Measurements from ENCODE around the gene GATA3.

The GATA3 gene

GRCh38 chr10:8064436-8064835, 9.9 kb downstream of the GATA3 start:
- DNase-seq (ENCODE audit: low read depth) = no peak

- DNase-seq (ENCODE audit: low read depth) = no peak
Observed at GRCh38 chr10:8065651-8066050, 11.2 kb downstream of the GATA3 start.

GRCh38 chr10:8066124-8066523, 11.6 kb downstream of the GATA3 start:
- DNase-seq (ENCODE audit: low read depth) = no peak

- no peak for DNase-seq (ENCODE audit: low read depth)
Observed at GRCh38 chr10:8066797-8067196, 12.3 kb downstream of the GATA3 start.

GRCh38 chr10:8069108-8069507, 14.6 kb downstream of the GATA3 start:
- no peak for DNase-seq (ENCODE audit: low read depth)

- DNase-seq (ENCODE audit: low read depth) = no peak
Observed at GRCh38 chr10:8069627-8070026, 15.1 kb downstream of the GATA3 start.

GRCh38 chr10:8070440-8070839, 16.0 kb downstream of the GATA3 start:
- no peak for DNase-seq (ENCODE audit: low read depth)

GRCh38 chr10:8071006-8071405, 16.5 kb downstream of the GATA3 start:
- DNase-seq (ENCODE audit: low read depth) = no peak

GRCh38 chr10:8071666-8072065, 17.2 kb downstream of the GATA3 start:
- no peak for DNase-seq (ENCODE audit: low read depth)

GRCh38 chr10:8072211-8072610, 17.7 kb downstream of the GATA3 start:
- no peak for DNase-seq (ENCODE audit: low read depth)

GRCh38 chr10:8073691-8074416, 19.4 kb downstream of the GATA3 start:
- no peak for DNase-seq (ENCODE audit: low read depth)

- no peak for DNase-seq (ENCODE audit: low read depth)
Observed at GRCh38 chr10:8074881-8075280, 20.4 kb downstream of the GATA3 start.

- DNase-seq (ENCODE audit: low read depth) = no peak
Observed at GRCh38 chr10:8075282-8076260, 21.1 kb downstream of the GATA3 start.

GRCh38 chr10:8076933-8077332, 22.4 kb downstream of the GATA3 start:
- no peak for DNase-seq (ENCODE audit: low read depth)

- no peak for DNase-seq (ENCODE audit: low read depth)
Observed at GRCh38 chr10:8078027-8078426, 23.5 kb downstream of the GATA3 start.

GRCh38 chr10:8079126-8079525, 24.6 kb downstream of the GATA3 start:
- no peak for DNase-seq (ENCODE audit: low read depth)

GRCh38 chr10:8084799-8085198, 30.3 kb downstream of the GATA3 start:
- no peak for DNase-seq (ENCODE audit: low read depth)

GRCh38 chr10:8085251-8085650, 30.8 kb downstream of the GATA3 start:
- no peak for DNase-seq (ENCODE audit: low read depth)

GRCh38 chr10:8086315-8086714, 31.8 kb downstream of the GATA3 start:
- DNase-seq (ENCODE audit: low read depth) = no peak

- no peak for DNase-seq (ENCODE audit: low read depth)
Observed at GRCh38 chr10:8088504-8088903, 34.0 kb downstream of the GATA3 start.

- no peak for DNase-seq (ENCODE audit: low read depth)
Observed at GRCh38 chr10:8092428-8092827, 37.9 kb downstream of the GATA3 start.

- DNase-seq (ENCODE audit: low read depth) = no peak
Observed at GRCh38 chr10:8095959-8096358, 41.5 kb downstream of the GATA3 start.

- DNase-seq (ENCODE audit: low read depth) = no peak
Observed at GRCh38 chr10:8096931-8097330, 42.4 kb downstream of the GATA3 start.

All from stimulated activated CD4-positive, alpha-beta T cell treated with anti-CD3 and anti-CD28 coated beads, Interleukin-2, amount 100 ng/mL, for 4 hours (primary cell).